Measurements from ENCODE around the gene PATJ. TPM values are rescaled to one million over a fixed set of nuclear protein-coding genes. Genes with fewer than 3 reads are reported as not detected.
"Not testable (repeated sequence)": the region's sequence is repeated elsewhere in the genome, so short reads cannot be mapped to it uniquely, and the experiment has no call there.

PATJ gene
- total RNA-seq, 1 donor = 8.4 TPM

- no peak for DNase-seq (ENCODE audit: low read depth)
- H3K4me3 ChIP-seq (ENCODE audit: low read depth, low read length) = no peak overlapping the region
- TF ChIP-seq, protein P1, sequence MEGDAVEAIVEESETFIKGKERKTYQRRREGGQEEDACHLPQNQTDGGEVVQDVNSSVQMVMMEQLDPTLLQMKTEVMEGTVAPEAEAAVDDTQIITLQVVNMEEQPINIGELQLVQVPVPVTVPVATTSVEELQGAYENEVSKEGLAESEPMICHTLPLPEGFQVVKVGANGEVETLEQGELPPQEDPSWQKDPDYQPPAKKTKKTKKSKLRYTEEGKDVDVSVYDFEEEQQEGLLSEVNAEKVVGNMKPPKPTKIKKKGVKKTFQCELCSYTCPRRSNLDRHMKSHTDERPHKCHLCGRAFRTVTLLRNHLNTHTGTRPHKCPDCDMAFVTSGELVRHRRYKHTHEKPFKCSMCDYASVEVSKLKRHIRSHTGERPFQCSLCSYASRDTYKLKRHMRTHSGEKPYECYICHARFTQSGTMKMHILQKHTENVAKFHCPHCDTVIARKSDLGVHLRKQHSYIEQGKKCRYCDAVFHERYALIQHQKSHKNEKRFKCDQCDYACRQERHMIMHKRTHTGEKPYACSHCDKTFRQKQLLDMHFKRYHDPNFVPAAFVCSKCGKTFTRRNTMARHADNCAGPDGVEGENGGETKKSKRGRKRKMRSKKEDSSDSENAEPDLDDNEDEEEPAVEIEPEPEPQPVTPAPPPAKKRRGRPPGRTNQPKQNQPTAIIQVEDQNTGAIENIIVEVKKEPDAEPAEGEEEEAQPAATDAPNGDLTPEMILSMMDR (IDR thresholded peaks at IDR 0.05; ENCODE audit: insufficient read depth, low read length) = no peak
Observed at GRCh38 chr1:61953790-61954150, 211.5 kb downstream of the PATJ start.

DNA sequence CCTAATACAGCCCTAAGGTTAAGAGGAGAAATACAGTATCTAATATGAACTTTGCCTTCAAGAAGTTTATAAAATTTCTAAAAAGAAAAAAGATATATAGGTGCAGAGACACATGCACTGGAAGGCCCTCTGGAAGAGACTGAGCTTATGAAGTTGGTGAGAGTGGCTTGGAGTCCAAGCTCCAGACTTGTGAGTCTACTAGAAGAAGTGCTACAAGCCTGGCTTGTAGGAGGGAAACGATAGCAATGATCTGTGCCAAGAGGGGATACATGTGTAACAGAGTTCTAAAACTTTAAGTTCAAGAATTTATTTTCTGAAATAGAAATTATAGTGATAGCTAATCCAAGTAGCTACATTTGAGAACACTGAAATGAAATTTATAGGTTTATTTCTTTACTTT lies 213.0 kb downstream of the PATJ start:
- H3K4me3 ChIP-seq (ENCODE audit: low read depth, low read length) = no peak overlapping the region
- DNase-seq (ENCODE audit: low read depth) = no peak
- TF ChIP-seq, protein P1 (IDR thresholded peaks at IDR 0.05; ENCODE audit: insufficient read depth, low read length) = no peak

DNA sequence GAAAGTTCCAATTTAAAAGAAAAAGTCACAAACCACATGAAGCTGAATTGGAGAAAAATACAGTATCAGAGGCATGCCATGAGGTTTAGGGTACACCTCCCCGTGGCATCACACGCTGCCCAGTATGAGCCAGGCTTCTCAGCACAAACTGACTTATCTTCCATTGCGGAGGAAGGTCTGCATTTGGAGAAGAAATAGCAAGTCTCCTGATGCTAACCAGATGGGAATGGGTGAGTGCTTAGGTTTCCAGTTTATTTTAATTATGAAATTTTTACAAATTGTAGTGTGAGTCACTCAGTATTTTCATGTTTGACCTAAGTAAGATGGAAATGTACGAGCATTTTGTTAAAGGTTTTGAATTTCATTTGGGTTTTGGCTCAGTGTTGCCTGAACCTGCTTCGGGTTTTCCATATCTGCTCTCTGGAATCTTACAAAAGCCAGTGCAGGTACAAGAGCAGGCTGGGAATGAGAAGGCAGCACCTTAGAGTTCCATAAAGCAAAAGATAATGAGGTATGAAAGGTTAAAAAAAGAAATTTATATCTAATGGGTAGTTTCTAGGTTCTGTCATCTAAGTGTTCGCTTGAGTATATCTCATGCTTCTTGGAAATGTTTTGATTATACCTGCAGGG lies 213.9 kb downstream of the PATJ start:
- no peak for DNase-seq (ENCODE audit: low read depth)
- TF ChIP-seq, protein P1 (IDR thresholded peaks at IDR 0.05; ENCODE audit: insufficient read depth, low read length) = no peak
- no peak overlapping the region for H3K4me3 ChIP-seq (ENCODE audit: low read depth, low read length)

DNA sequence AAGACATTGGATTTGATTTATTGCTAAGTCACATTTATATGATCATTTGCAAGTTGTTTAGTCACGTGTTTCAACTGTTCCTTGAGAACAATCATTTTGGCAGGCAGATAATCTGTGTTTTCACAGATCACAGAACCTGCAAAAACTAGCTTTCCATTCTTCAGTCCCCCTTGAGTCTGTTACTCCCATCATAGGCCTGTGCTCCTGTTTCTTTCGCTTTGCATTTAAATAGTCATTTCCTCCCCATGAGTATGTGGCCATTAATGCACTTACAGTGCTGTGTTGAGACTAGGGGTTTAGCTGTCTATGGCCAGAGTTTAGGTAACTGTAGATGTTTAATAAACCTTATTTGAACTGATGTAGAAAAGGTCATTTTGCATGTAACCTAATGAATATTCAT lies 214.5 kb downstream of the PATJ start:
- TF ChIP-seq, protein P1 (IDR thresholded peaks at IDR 0.05; ENCODE audit: insufficient read depth, low read length) = no peak

DNA sequence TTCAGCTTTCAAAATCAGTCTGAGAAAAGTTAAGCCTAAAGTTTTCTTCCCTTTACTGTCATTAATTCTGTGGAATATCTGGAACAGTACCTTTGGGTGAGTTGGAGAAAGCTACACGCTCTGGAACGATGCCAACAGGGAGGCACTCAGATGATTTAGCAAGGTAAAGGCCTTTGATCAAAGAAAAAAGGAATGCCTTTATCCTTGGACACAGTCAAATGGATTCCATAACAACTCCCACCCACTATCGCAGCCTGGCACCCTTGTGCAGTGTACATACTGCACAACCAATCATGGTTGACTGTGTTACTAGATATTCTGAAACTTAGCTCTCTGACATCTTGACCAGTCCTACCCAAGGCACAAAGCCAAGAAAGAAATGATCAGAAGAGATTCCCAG lies 218.7 kb downstream of the PATJ start:
- H3K4me3 ChIP-seq (ENCODE audit: low read depth, low read length) = no peak overlapping the region
- TF ChIP-seq, protein P1 (IDR thresholded peaks at IDR 0.05; ENCODE audit: insufficient read depth, low read length) = no peak
- DNase-seq (ENCODE audit: low read depth) = no peak

More for the DNA sequence above, 214.5 kb downstream of the PATJ start:
- no peak overlapping the region for H3K4me3 ChIP-seq (ENCODE audit: low read depth, low read length)
- DNase-seq (ENCODE audit: low read depth) = no peak

GRCh38 chr1:61962631-61963030 lies 220.4 kb downstream of the PATJ start:
- TF ChIP-seq, protein P1 (IDR thresholded peaks at IDR 0.05; ENCODE audit: insufficient read depth, low read length) = no peak
- no peak for DNase-seq (ENCODE audit: low read depth)

GRCh38 chr1:61966450-61967225 lies 224.4 kb downstream of the PATJ start:
- not testable (repeated sequence) for H3K4me3 ChIP-seq (ENCODE audit: low read depth, low read length); DNase-seq (ENCODE audit: low read depth)

More at GRCh38 chr1:61962631-61963030, 220.4 kb downstream of the PATJ start:
- no peak overlapping the region for H3K4me3 ChIP-seq (ENCODE audit: low read depth, low read length)

Data from fibroblast of the aortic adventitia (primary cell).